HG02610 (cell line): ENCODE measurements around the gene ZPLD1.

ENCODE experiments used
- ATAC-seq: cut with Tn5 transposase; IDR thresholded peaks from one replicate; pipeline ENCODE4 v1.9.1; 2021; ENCODE audit warnings: mild to moderate bottlenecking, moderate library complexity; ENCODE audit not compliant: unreplicated experiment

Gene ZPLD1

DNA sequence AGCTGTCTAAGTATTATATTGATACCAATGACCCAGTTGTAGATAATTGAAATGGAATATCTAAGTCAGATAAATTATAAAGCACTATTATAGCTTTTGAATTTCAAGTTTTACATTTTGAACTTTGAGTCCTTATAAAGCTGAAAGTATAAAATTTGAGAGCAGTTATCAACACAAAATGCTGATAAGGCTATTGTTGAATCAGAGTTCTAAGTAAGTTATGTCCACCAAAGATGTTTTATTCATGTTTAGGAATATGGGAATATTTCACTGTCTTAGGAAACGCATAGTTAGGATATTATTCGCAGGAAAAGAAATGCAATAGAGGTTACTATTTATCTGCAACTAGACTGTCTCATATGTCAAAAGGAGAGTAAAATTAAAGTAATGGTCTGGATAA, 29.4 kb downstream of the ZPLD1 start:
- ATAC-seq: no peak

DNA sequence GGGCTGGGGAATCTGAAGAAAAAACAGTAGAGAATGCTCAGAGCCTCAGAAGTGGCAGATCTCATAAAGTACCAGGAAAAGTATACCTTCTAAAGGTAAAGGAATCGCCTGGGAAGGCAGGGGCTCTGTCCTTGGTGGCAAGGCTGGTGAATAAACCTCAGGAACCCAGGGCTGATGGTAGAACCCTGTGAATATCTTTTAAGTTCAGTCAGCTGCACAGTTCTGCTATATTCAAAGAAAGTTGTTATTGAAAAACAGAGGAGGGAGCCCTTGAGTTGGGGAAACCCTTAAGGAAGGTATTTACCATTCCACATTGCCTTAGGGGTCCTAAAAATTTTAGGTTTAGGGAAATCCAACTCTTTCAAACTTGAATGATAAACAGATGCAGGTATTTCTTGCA, 31.2 kb downstream of the ZPLD1 start:
- no peak for ATAC-seq

DNA sequence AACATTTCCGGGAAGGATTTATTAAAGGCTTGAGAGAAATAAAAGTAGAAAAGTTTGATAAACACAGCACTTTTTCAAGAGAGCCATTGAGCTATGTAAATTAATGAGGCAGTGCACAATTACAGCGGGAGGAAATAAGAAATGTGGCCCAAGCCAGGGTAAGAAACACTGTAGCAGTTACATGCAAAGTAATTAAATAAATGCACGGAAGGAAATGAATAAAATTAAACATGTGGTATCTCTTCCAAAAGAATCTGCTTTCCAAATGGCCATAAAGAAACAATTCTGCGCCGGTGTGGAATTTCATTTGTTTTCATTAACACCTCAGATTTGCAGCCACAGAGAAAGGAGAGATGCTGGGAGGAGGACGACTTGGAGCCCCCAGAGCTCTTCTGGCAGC, 35.3 kb downstream of the ZPLD1 start:
- ATAC-seq: no peak

DNA sequence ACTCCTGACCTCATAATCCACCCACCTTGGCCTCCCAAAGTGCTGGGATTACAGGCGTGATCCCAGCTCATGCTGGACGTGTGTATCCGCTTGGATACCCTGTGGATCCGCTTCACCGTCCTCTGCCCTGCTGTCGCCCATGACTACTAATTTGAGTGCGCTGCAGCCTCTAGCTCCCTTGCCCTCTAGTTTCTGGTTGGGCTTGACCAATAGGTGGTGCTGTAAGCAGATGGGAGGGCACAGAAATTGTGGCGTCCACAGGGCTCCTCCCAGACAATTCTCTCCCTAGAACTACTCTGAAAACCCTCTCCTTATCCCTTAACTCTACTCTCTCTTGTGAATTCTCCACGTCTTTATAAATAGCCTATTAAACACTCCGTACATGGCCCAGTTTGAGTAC, 36.2 kb downstream of the ZPLD1 start:
- no peak for ATAC-seq

DNA sequence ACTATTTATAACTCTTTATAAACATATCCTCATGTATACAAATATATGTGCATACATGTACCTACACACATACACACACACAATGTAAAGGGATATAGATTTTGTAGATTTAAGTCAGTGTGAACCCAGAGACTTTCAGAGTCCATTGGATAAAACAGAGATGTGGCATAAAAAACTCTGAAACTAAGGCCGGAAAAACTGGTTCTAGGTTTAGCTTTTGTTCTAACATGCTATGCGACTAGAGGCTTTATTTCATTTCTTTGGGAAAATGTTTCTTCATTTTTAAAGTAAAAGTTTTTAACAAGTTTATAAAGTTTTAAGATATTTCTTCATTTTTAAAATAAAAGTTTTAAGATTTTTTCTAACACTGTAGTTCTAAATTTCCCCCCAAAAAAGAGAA, 36.7 kb downstream of the ZPLD1 start:
- no peak for ATAC-seq

DNA sequence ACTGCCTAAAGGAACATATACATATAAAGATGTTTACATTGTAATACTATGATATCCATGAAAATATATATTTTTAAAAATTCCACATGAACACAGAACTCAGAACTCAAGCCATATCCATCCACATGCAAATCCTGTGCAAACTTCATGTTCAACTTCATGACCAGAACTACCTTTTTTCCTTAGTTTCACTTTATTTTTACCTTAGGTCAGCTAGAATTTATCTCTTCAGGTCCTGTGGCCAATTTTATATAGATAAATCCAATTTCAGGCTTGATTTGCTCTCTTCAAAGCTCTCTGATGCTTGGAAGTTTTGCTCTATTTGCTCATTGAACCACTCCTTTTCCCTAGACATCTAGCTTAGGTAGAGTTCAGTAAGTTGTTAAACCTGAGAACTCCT, 38.8 kb downstream of the ZPLD1 start:
- ATAC-seq: no peak

DNA sequence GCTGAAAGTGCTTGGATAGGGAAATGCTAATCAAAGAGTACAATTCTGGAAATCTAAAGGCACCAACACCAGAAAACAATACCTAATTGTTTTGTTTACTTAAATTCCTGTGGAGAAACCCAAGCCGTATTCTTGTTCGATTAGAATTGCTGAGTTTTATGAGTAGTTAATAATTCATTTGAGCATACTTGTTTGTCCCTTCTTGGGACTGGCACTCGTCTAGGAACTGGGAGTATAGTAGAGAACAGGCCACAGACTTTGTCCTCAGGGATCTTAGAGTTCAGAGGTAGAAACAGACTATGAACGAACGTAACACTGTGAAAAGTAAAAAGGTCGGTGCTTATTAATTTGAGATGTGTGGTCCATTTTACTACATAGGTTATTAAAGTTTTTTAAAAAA, 39.4 kb downstream of the ZPLD1 start:
- ATAC-seq: no peak

DNA sequence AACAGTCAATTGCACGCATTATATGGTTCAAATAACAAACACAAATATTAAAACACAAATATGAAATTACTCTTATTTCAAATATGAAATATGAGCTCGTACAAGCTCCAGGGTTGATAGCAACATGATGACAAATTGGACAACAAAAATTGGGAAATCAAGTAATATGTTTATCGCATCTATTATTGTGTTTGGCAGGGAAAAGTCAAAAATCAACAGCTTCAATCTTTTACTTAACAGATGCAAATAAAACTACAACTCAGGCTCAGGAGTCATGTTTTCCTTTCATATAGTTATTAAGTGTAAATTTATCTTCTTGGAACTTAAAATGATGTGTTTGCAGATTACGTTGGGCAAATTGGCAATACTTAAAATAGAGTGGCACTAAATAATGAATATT, 41.4 kb downstream of the ZPLD1 start:
- no peak for ATAC-seq

DNA sequence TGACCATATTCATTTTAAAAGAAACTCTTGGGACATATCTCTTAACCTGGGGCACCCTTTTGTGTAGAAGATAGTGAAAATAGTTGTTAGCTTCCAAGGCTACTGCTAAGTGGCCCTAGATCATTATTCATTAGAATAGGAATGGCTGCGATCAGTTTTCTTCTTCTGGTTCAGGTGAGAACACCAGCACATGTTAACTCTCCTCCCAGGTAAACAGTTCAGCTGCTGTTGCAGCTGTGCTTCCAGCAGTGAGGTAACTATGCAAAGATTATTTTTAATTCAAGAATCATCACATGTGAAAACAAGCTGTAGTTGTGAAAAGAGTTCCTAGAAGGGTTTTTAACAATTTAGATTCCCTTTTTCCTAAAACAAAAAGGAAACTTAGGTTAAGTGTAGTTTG, 43.3 kb downstream of the ZPLD1 start:
- no peak for ATAC-seq

DNA sequence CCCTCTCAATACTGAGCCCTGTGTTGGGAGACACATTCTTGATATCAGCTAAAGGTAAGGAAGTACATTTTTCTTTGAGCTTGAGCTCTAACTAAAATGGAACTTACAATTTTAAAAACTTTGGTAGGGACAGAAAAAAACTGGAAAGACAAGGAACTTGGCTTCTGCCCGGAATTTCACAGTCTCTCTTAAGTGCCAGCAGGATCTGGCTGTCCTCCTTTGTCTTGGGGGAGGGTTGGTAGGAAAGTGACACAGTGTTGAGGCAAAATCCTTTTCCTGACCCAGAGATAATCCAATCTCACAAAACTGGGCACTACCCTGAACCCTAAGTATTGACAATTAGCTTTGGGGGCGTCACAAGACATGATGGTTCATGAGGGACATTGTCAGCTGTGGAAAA, 45.3 kb downstream of the ZPLD1 start:
- no peak for ATAC-seq

DNA sequence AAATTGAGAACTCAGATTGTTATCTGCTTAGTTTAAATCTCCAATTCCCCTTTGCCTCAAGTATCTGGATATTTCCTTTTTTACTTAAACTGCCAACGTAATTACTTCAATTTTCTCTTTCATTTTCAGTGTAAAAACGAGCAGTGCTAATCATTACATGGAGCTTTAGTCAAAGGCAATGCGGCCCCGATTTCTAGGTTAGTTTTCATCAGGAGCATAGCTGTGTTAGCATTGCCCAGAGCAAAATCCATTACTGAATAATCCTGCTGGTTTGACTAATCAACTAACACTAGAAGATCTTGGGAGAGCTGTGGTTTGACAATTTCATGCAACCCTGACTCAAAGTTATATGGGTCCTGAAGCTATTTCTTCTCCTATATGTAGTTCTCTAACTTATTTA, 46.2 kb downstream of the ZPLD1 start:
- no peak for ATAC-seq

DNA sequence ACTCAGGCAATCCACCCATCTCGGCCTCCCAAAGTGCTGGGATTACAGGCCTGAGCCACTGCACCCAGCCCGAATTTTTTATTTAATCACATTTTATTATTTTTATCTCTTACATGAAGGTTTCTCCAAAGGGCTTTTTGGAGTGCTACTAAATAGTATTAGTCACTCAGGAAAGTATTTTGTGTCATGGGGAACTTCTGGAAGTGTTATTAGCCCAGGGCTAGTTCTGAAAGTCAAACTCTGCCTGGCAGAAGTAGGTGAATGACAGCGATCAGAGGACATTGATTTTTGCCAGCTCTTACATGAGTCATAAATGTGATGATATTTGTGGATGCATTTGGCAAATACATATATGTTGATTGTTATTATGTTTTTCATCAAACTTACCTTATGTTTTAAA, 48.7 kb downstream of the ZPLD1 start:
- no peak for ATAC-seq

DNA sequence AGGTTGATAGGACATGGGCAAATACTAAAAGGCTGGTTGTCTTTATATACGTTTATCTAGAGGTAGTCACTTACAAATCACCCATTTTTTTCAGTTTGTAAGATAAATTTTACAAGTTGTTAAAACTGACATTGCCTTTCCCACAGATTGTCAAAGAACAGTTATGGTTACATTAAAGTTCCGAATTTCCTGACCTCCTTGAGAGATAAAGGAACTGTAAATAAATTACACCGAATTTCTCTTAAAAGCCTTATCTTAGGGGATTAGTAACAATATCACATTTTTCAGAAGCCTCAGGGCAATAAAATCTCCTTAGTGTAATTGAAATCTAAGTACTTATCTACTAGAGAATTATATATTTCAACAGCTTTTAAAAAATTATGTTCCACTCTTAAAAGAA, 49.5 kb downstream of the ZPLD1 start:
- ATAC-seq: no peak

DNA sequence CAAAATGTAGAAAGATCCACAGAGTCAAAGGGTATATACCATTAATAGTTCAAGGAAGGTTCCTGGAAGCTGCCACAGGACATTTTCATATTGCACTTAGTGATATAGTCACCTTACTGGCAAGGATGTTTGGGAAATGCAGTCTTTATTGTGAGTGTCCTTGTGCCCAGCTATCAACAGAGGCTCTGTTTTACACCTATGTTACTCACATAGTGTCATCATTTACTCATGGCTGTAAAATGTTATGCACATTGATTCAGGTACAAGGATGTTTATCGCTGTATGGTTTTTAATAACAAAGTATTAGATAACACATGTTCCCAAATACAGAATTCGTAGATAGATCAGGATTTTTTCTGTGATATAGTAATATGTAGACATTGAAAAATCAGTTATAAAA, 50.9 kb downstream of the ZPLD1 start:
- no peak for ATAC-seq

DNA sequence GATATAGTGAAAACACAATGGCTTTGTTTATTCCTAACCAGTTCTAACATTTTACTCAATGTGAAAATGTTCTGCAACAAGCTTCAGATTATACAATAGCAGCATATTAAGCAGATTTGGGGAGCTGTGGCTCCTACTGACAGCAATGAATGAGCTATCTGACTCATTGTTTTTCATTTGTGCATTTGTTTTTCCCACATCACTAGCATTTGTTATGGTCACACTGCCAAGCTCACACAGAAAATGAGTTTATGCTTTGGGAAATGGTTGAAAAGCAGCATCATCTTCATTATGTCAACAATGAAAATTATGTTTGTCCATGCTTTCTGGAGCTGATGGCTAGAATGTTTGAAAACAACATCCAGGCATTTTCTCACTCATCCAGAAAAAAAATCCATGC, 53.5 kb downstream of the ZPLD1 start:
- no peak for ATAC-seq

DNA sequence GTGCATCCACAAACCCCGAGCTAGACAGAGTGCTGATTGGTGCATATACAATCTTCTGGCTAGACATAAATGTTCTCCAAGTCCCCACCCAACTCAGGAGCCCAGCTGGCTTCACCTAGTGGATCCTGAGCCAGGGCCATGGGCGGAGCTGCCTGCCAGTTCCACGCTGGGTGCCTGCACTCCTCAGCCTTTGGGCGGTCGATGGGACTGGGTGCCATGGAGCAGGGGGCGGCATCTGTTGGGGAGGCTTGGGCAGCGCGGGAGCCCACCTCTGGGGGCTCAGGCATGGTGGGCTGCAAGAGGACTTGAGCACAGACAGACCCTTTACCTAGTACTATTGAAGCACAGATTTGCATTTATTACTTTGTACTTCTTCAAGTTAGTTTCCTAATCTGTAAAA, 57.5 kb downstream of the ZPLD1 start:
- no peak for ATAC-seq

DNA sequence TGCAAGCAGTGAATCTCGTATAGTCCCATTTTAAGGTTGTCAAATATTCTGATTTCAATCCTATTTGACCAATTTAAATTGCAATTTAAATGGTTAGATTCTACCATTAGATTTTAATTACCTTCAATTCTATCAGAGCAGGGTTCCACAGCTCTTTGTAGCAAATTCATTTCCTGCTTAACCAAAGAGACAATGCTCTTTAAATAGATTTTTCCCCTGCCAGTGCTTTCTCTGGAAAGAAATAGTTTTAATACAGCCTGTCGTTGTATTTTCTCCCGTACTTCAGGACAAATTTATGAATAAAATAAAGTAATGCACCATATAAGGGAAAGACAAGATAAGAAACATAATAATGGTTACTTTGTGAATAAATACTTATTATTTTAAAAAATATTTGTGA, 62.8 kb downstream of the ZPLD1 start:
- no peak for ATAC-seq

DNA sequence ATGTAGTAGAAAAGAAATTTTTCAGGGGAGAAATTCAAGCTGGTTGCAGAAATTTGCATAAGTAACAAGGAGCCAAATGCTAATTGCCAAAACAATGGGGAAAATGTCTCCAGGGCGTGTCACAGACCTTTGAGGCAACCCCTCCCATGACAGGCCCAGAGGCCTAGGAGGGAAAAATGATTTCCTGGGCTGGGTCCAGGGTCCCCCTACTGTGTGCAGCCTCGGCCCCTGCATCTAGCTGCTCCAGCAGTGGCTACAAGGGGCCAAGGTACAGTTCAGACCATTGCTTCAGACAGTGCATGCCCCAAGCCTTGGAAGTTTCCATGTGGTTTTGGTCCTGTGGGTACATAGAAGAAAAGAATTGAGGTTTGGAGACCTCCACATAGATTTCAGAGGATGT, 70.7 kb downstream of the ZPLD1 start:
- ATAC-seq: no peak

DNA sequence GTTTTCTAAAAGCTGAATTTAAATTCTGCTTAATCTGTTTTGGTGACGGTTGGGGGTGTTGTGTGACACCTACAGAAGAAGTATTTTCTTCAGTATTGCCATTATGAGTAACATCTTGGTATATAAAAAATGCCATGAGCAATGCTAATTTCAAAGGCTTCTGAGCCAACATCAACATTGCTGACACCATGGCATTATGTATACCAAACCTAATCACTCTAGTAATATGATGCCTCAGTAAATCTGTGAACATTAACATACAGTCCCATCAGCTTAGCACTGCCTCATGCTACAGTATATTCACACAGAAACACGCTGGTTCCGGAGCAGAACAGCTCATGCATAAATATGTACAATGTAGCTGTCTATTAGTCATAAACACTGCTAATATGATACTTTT, 75.8 kb downstream of the ZPLD1 start:
- no peak for ATAC-seq

DNA sequence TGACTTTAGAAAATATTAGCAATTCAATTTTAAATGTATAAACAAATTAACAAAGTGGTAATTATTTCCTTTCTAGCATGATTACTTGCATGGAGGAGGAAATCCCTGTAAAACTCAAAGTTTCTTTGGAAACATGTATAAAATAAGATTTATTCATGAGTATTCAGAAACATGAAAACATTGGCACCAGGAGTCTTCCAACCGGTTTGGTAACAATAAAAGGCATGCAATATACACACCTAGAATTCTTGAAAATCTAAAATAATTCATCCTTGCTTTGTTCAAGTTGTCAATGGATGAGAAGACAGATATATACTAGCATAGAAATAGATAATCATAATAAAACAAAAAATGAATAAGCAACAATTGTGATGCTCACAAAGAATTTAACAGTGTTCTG, 76.4 kb downstream of the ZPLD1 start:
- no peak for ATAC-seq

DNA sequence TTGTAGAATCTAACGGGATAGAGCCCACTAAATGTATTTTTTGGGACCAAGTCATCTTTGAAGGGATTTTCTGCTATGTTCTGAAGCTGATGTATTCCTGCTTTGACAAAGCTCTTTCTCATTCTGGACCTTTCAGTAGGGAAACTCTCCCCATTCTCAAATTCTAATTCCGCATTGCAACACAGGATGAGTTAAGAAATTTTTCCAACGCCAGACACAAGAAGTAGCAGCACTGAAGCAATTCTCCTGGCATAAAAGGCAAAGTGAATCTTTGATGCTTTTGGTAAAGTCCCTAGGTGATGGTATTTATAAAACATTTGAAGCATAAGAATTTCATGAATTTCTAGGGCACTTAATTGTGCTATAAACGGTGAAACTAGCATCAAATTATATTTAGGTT, 76.8 kb downstream of the ZPLD1 start:
- no peak for ATAC-seq

DNA sequence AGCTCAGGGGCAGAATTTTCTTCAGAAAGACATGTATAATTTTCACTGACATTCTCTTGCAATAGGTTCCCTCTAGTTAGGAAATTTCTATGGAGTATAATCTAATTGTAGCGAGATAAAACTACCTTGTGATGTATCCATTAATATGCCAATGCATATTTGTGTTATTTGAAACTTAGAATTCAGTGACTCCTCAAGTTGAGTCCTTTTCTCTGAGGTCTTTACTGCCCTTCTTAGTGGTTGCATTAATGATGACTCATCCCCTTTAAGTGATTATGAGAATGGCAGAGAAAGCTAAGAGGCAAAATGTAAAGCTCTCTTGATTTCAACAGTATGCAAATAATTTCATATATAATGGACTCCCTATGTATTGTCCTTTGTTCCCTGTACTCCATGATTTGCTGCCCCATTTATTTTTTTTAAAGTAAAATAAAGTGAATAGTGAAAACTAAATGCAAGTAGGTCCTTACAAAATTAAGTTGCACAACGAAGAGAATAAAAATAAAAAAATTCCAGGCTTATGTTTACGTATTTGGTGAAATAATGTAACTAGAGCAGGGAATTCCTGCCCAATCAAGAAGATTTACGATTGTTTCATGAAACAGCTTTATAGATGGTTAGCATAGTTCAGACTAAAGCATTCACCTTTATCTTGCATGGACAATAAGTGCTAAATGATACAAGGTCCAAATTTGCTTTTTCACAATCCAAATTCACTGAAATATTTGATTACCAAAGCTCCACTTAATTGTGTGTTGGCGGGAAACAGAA, 78.1 kb downstream of the ZPLD1 start:
- ATAC-seq: no peak

DNA sequence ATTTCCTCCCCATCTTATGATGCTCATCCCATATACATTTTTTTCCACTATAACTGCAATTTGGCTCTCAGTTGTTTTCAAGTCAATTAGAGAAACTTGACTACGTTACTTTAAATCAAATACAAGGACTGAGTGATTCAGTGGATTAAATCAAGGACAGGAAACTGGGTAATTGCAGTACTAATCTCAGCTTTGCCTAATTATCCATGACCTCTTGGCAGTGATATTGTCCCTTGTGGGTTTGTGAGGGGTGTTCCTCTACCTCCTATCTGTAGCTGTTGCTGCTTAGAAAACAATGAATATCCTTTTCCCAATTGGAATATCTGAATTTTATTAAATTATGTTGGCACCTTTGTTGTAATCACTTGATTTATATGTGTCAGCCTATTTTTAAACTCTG, 79.4 kb downstream of the ZPLD1 start:
- no peak for ATAC-seq
